GM21390 (cell line): ENCODE results near the gene KIF19.
"Not testable (repeated sequence)": the region's sequence is repeated elsewhere in the genome, so short reads cannot be mapped to it uniquely, and the experiment has no call there.

Experiments
- ATAC-seq: cut with Tn5 transposase; IDR thresholded peaks from one replicate; pipeline ENCODE4 v1.9.1; 2021; ENCODE audit not compliant: unreplicated experiment

KIF19 gene, protein sequence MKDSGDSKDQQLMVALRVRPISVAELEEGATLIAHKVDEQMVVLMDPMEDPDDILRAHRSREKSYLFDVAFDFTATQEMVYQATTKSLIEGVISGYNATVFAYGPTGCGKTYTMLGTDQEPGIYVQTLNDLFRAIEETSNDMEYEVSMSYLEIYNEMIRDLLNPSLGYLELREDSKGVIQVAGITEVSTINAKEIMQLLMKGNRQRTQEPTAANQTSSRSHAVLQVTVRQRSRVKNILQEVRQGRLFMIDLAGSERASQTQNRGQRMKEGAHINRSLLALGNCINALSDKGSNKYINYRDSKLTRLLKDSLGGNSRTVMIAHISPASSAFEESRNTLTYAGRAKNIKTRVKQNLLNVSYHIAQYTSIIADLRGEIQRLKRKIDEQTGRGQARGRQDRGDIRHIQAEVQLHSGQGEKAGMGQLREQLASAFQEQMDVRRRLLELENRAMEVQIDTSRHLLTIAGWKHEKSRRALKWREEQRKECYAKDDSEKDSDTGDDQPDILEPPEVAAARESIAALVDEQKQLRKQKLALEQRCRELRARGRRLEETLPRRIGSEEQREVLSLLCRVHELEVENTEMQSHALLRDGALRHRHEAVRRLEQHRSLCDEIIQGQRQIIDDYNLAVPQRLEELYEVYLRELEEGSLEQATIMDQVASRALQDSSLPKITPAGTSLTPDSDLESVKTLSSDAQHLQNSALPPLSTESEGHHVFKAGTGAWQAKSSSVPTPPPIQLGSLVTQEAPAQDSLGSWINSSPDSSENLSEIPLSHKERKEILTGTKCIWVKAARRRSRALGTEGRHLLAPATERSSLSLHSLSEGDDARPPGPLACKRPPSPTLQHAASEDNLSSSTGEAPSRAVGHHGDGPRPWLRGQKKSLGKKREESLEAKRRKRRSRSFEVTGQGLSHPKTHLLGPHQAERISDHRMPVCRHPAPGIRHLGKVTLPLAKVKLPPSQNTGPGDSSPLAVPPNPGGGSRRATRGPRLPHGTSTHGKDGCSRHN

DNA sequence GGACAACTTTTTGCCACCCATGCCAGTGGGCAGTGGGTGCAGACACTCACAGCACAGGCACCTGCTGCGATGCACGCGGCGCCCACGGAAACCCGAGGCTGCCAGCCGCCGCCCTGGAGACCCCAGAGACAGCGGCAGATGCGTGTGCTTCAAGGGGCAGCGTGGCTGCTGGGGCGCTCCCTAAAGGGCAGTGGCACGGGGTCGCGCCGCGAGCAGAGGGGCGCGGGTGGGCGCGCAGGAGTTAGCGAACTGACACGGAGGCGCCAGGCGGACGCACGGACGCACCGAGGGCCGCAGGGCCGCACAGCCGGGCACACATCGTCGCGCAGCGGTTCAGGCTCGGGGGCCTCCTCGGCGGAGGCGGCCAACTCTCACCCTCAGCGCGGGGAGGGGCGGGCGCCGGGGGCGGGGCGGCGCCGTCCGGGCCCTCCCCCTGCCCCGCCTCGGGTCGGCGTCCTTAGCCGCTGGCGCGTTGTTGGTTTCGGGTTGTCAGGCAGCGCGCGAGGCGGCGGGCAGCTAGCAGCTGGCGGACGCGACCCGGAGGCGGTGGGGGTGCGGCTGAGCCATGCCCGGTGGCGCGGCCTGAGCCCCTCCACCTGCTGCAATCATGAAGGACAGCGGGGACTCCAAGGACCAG is at the start of gene KIF19:
TSS of gene KIF19 (plus strand) at position 484 of the 637 bp plus-strand sequence. CDS start at position 608, 124 bp downstream.
- ATAC-seq: no peak

DNA sequence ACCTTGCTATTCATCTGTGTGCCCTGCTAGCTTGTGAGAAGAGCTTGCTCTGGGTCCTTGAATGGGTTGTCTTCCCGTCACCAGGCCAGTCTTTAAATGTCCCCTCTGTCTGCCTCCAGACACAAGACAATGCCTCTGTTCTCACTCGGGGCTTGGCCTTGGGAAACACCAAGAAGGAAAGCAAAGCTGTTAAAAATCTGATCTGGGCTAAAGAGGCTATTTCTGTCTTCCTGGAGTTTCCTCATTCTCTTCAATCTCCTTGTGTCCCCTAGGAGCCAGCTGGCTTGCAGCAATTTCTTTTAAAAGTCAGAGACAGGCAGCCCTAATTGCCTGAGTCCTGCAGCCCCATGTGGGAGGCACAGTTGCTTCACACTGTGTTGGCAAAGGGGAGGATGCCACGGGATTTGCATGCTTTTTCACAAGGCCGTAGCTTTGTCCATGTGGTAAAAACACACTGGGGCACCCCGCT is 49.5 kb upstream of the KIF19 start:
- ATAC-seq: no peak

DNA sequence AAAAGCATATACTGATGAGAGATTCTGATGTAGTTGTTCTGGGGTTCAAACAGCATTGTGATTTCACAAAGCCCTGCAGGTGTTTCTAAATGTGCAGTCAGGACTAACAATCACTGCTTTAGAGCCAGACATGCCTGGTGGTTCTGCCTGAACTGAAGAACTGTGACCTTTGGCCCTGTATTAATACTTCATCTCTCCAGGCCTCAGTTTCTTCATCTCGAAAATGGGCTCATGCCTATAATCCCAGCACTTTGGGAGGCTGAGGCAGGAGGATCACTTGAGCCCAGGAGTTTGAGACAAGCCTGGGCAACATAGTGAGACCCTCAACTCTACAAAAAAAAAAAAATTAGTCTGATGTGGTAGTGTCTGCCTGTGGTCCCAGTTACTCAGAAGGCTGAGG is 48.1 kb upstream of the KIF19 start:
- no peak for ATAC-seq

DNA sequence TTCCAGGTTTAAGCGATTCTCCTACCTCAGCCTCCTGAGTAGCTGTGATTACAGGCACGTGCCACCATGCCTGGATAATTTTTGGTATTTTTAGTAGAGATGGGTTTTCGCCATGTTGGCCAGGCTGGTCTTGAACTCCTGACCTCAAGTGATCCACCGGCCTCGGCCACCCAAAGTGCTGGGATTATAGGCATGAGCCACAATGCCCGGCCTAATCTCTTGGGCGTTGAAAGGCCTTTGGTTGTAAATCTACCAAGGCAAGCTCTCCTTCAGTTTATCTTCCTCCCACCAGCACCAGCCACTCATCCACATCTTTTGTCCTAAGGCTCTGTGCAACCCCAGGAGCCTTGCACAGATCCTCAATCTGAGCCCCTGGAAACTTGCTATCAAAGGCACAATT is 46.4 kb upstream of the KIF19 start:
- ATAC-seq: not testable (repeated sequence)

DNA sequence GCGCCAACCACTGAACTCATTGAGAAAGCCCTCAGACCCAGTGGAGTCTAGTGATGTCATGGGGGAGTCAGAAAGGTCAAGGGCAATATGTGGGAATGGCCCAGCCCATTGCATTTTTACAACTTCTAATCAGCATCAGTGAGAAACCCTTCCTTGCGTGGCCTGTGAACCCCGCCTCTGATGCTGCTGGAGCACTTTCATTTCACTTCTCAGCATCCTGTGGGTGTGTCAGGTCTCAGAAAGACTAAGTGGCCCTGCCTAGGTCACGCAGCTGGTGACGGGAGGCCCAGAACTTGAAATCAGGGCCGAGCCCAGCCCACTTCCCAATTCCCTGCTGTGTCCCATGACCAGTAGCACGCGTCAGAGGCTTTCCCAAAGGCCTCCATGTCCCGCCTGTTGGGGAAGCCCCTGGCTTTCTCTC is 45.9 kb upstream of the KIF19 start:
- peak; percentile 57 for ATAC-seq

DNA sequence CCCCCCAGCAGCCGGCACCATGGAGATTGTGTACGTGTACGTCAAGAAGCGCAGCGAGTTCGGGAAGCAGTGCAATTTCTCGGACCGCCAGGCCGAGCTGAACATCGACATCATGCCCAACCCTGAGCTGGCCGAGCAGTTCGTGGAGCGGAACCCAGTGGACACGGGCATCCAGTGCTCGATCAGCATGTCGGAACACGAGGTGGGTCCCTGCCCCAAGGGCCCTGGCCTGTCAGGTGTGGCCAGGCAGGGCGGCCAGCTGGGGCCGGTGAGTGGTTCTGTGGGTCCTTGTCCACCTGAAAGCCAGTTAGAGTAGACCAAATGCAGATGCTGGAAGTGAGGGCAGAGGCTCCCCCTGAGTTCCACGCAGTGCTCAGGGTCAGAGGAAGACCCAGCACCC is 44.2 kb upstream of the KIF19 start:
- no peak for ATAC-seq

DNA sequence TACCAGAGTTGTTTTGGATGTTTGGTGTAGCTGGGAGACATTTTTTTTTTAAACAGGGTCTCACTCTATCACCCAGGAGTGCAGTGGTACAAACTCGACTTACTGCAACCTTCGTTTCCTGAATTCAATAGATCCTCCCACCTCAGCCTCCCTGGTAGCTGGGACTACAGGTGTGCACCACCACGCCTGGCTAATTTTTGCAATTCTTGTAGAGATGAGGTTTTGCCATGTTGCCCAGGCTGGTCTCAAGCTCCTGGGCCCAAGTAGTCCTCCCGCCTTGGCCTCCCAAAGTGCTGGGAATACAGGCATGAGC is 43.8 kb upstream of the KIF19 start:
- ATAC-seq: not testable (repeated sequence)

DNA sequence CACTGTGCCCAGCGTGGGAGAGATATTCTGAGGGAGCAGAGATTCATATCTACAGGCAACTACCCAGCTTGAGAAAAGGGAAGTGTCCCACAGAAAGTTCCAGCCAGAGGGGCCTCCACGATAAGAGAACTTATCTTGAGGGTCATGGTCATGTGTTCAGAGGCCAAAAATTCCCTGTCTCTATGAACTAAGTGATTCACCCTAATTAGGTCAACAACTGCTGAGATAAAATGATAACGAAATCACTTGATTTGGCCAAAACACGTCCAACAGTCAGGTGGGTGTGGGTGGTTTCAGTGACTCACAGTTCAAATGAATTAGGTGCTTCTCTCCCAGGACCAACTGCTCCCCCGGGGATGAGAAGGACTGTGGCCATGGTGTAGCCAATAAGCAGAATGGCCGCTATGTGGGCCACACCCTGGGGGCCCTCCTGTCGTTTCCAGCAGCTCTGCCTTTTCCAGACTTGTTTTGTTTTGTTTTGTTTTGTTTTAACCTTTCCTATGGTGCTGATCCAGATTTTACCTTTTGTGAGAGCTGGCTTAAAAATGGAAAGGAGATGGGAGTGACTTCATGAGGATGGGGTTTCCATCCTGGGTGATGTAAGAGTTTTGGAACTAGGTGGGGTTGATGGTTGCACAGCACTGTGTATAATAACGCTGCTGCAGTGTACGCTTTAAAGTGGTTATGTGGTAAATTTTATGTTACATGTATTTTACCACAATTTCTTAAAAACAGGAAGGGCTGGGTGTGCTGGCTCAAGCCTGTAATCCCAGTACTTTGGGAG is 43.2 kb upstream of the KIF19 start:
- no peak for ATAC-seq

DNA sequence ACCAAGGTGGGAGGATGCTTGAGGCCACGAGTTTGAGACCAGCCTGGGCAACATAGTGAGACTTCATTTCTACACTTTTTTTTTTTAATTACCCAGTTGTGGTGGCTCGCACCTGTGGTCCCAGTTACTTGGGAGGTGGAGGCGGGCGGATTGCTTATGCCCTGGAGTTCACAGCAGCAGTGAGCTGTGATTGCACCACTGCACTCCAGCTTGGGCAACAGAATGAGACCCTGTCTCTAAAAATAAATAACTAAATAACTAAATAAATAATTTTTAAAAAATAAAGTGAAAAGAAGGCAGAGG is 42.7 kb upstream of the KIF19 start:
- no peak for ATAC-seq

DNA sequence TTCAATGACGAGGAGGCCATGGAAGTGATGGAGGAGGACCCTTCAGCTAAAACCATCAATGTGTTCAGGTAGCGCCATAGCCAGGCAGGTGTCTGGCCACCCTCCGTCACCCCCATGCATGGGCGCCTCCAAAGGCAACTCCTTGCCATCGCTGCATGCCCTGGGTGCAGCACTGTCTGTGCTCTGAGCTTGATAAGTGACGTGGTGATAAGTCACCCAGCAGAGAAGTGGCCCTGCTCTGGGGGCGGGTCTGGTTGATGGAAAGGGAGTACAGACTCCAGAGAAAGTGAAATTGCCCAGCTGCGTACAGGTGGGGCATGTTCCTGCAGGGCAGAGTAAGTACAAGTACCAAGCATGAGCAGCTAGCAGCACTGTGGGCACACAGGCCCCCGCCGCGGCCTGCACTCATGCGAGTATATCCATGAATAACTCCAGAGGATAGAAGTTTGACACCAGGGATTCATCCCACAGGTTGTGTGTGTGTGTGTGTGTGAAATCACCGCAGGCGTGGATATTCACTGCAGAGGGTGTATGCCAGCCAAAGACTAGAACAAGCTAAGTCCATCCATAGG is 38.9 kb upstream of the KIF19 start:
- no peak for ATAC-seq

DNA sequence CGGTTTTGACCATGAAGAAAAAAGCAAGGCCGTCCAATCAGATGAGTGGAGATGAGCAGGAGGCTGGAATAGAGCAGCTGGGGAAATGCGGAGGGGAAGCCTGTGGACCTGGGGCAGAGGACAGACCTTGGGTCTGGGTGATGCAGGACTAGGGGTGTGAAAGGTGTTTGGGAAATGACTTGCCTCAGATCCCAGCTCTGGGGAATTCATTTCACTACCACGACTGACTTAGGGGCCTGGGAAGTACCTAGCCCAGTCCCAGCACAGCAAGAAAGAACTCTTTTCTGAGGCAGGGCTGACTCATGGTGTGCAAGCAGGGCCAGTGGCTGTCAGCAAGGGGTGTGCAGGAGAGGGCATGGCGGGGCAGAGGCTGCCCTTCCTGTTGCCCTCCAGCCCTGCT is 37.2 kb upstream of the KIF19 start:
- no peak for ATAC-seq

DNA sequence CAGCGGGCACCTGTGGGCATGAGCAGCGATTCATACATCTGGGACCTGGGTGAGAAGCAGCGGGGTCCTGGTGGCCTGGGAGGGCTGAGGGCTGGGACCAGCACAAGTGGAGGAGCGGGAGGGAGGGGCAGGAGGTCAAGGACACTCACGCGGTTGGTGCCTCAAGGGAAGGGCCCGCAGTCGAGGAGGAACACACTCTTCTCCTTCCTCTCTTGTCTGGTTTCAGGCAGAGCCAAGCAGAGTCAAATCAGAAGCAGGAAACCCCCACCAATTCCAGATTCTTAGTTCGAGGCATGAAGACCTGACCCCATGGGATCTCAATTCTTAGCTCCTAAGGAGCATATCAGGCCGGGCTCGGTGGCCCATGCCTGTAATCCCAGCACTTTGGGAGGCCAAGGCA is 36.3 kb upstream of the KIF19 start:
- ATAC-seq: no peak

DNA sequence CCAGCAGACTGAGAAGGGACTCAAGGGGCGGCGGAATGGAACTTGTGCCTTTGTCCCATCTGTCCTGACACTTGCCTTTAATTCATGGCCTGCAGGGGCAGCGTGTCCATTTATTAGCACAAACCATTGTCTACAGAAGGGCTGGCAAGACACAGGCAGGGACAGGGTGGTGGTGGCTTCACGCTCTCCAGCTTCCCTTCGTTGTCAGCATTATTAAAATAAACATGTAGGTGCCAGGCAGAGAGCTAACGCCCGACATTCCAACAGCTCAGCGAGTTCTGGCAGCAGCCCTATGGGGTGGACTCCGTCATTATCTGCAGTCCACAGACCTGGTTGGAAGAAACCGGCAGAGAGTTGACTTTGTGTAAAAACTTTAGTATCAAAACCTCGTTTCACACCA is 35.7 kb upstream of the KIF19 start:
- no peak for ATAC-seq

DNA sequence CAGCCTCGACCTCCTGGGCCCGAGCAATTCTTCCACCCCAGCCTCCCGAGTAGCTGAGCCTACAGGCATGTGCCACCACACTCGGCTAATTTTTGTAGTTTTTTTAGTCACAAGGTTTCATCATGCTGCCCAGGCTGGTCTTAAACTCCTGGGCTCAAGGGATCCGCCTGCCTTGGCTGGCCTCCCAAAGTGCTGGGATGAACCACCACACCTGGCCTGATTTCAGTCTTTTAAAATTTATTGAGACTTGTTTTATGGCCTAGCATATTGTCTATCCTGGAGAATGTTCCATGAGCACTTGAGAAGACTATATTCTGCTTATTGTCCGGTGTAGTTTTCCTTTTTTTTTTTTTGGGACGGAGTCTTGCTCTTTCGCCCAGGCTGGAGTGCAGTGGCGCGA is 33.5 kb upstream of the KIF19 start:
- no peak for ATAC-seq

DNA sequence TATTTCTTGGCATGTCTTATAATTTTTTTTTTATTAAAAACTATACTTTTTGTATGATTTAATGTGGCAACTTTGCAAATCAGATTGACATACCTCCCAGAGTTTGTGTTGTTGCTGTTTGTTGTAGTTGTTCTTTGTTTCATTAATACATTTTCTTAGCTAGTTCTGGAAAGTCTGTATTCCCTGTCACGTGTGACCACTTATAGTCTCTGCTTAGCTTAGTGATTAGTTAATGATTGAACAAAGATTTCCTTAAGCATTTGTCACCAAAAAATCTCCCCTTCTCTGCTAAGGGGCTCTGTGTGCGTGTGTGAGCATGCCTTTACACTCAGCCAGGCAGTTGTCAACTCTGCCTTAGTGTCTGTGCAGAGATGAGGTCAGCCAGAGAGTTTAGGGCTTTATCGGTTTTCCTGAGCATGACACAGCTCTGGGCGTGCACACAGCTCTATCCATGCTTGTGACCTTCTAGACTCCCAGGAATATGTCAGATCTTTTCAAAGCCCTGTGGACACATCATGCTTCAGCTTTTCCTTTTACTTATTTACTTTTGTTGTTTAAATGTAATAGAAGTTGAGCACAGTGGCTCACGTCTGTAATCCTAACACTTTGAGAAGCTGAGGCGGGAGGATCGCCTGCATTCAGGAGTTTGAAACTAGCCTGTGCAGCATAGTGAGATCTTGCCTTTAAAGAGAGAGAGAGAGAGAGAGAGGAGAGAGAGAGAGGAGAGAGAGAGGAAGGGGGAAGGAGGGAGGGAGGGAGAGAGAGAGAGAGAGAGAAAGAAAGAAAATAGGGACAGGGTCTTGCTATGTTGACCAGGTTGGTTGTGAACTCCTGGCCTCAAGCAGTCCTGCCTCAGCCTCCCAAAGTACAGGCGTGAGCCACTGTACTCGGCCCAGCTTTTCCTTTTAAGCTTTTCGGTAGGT is 30.1 kb upstream of the KIF19 start:
- ATAC-seq: no peak

DNA sequence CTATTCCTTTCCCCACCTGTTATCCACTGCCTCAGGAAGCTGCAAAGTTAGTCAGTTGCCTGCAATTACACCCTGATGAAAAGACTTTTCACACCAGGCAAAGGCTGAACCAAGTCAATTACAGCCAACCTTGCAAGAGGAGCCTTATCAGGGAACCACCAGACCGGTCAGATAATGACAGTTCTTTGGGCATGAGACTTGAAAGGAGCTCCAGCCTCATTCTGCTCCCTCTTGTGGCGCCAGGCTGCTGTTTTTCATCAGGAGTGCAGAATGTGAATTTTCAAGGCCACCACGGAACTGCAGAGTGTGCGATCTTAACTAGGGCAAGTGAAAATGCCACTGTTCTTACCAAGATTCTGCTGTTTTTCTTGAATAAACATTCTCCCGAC is 29.5 kb upstream of the KIF19 start:
- ATAC-seq: no peak

DNA sequence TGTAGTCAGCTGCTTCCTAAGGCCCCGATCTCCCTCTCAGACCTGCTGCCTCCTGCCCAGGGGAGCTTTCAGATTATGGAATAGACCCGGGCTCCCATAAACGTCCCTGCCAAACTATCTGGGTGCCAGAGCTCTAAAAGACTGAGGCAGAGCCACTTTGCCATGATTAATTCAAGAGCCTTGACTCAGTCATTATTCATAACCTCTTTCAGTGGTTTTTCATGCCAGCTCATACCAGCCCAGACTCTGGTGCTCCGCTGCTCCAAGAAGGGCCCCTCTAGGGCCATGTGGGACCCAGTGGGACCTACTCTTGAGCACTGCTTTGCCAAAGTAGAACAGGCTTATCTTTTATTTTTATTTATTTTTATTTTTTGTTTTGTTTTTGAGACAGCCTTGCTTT is 28.1 kb upstream of the KIF19 start:
- no peak for ATAC-seq

DNA sequence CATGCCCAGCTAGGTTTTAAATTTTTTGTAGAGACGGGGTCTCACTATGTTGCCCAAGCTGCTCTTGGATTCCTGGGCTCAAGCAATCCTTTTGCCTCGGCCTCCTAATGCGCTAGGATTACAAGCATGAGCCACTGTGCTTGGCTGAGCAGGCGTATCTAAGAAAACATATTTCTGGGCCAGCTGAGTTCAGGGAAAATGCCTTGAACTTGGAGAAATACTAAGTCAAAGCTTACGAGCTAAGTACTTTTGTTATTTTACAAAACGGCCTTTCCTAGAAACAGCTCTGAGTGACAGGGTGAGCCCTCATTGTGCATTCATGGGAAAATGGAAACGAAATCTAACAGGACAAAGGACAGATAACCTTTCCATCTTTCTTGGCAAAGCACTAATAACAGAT is 27.2 kb upstream of the KIF19 start:
- ATAC-seq: no peak

DNA sequence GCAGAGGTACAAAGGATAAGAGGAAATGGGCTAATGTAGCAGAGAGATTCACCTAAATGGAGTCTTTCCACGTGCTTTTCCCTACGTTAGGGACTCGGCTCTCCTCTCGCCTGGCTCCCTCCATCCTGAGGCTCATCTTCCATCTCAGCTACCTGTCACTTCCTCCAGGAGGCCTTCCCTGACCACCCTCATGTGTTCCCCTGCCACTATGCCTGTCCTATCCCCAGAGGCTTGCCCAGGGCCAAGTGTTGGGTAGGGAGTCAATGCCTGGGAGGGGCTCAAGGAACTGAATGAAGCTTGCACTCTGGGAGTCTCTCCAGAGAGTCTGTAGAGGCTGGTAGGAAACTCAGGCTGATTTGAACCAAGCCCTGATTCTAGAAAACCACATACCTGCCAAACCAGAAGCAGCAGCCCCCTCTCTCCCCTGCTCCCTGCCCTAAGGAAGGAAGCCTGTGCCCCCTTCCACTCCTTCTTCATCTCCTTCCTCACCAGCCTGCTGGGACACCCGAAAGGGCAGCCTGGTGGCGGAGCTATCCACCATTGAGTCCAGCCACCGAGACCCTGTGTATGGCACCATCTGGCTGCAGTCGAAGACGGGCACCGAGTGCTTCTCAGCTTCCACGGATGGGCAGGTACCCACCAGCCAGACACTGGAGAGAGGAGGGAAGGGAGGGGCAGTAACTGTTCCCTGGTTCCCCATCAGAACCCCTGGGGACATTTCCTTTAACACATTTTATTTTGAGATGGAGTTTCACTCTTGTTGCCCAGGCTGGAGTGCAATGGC is 26.6 kb upstream of the KIF19 start:
- ATAC-seq: no peak
